GM12875 (cell line): Measurements from ENCODE around the gene SERPINE3.

ENCODE experiments used
- H3K4me3 ChIP-seq: one replicate; pipeline ENCODE4 v1.5.1; 2011; ENCODE audit warnings: low read depth, low read length, control low read depth
- CTCF ChIP-seq: IDR thresholded peaks from 2 replicates; pipeline ENCODE4 v1.5.1; 2011; ENCODE audit warnings: low read depth, mild to moderate bottlenecking, control low read depth, inconsistent platforms, low read length, moderate library complexity, borderline replicate concordance; ENCODE audit not compliant: insufficient read depth

Gene SERPINE3

DNA sequence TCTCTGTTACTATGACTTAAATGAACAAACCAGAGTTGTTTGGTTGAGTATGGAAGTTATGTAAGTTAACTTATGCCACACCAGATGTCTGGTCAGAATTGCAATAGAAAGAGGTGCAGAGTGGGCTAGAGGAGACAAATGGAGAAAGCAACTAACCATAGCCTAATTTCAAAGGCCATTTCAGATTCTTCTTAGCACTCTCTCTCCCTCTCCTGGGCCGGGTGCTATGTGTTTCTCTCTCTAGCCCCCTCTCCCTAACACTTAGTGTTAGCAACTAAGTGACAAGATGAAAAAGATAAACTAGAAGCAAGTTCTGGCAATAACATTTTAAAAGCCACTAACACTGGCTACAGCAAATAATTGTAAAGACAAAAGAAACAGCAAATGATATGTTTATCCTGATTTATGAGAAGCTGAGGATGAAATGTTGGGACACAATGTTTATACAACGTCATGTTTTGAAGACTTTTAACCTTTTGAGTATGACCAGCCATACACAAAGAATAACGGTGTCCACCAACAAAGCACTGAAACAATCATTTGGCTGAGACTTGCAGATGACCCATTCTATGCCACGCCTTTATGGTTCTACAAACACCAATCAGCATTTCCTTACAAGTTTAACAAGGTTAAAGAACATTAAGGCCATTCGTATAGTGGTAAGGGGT is 18.6 kb downstream of the SERPINE3 start:
- no peak overlapping the region for H3K4me3 ChIP-seq
- TF ChIP-seq CTCF = no peak

DNA sequence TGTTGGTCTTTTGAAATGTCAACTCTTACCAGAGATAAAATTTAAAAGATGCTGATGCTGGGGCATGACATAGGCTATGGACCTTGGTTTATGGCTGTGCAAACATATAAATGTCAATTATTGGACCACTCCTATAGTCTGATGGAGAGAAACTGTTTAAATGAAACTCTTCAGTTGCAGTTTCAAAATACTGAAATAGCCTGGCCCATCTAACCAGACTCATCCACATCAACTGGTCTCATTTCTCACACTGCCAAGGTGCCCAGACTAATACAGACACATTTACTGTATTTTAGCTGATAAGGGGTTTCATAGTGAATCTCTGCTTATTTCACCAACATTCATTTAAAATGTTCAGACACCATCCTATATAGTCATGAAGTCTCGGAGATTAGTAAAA is 19.9 kb downstream of the SERPINE3 start:
- H3K4me3 ChIP-seq = no peak overlapping the region
- TF ChIP-seq CTCF = no peak

DNA sequence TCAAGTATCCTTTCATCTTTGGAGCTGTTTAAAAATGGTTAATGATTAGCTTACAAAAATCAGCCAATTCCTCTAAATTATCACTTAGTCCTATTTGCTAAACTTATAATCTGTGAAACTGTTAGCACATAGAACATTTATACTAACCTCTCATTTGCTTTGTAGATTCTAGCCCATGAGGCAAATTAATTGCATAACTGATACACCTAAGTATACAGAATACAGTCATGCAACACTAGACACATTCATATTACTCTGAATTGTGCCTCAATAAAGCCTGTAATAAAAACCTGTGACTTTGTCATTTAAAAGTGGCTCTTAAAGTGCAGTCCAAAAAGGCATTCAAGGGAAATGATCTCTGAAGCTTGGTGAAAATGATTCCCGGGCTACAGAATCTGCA is 21.0 kb downstream of the SERPINE3 start:
- no peak for TF ChIP-seq CTCF
- H3K4me3 ChIP-seq = no peak overlapping the region

- no peak for TF ChIP-seq CTCF
- no peak overlapping the region for H3K4me3 ChIP-seq
These were observed 21.6 kb downstream of the SERPINE3 start for GRCh38 chr13:51361106-51361505.

- no peak overlapping the region for H3K4me3 ChIP-seq
- no peak for TF ChIP-seq CTCF
These were observed 24.1 kb downstream of the SERPINE3 start for GRCh38 chr13:51363625-51364024.

GRCh38 chr13:51364404-51365008 is 25.0 kb downstream of the SERPINE3 start:
- TF ChIP-seq CTCF = no peak
- no peak overlapping the region for H3K4me3 ChIP-seq

DNA sequence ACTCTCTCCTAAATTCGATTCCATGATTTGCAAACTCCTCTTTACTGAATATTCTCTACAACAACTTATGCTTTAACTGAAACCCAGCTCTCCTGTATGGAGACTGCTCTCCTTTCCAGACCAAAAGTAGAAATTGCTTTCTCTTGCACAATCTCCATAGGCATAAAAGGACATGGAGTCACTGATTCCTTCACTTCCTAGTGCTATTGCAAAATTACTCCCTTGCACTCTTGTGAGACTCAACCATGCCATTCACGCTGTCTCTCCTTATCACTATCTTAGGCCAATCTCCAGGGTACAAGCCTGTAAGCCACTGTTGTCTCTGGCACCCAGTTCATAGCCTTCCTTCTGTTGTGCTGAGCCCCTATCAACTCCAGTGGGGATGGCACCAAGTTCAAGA is 30.6 kb downstream of the SERPINE3 start:
- H3K4me3 ChIP-seq = no peak overlapping the region
- no peak for TF ChIP-seq CTCF
